ENCODE results near the gene OCSTAMP.
A peak's percentile ranks its signal among the peaks of the same experiment; 100 is the strongest.

OCSTAMP gene

GRCh38 chr20:46552460-46553420 is 2.3 kb upstream of the OCSTAMP start:
- DNase-seq: peak; percentile 27

- no peak for DNase-seq
Observed at GRCh38 chr20:46551522-46552381, 1.3 kb upstream of the OCSTAMP start.

DNA sequence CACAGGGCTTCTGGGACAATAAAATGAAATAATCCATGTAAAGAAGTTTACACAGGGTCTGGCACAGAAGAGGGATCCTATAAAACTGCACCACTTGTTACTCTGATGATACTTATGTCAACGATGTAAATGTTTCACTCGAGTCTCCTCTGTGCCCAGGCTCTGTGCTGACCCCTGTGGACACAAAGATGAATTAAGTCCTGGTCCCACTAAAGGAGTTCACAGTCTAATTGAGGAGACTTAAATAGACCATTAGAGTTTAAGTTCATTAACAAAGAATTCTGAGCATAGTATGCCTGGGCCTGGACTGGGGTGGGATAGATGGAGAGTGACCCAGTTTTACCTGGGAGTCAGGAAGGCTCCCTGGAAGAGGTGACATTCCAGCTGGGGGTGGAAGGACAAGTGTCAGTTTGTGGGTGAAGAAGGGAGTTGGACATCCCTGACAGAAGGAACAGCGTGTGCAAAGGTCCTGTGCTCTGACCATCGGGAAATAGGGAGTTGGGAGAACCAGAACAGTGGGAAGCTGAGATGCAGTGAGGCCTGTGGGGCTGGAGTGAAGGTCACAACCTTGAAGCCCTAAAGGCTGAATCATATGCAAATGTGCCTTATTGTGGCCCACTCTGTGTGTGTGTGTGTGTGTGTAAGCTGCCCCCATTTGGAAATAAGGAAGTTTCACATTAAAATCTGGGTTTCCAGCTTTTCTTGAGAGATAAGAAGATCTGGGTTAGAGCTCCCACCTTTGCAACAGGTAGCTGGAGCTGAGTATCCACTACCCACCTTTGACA is 1.1 kb downstream of the OCSTAMP start:
- no peak for DNase-seq

- no peak for DNase-seq
Observed at GRCh38 chr20:46548688-46549087, 1.8 kb downstream of the OCSTAMP start.

DNA sequence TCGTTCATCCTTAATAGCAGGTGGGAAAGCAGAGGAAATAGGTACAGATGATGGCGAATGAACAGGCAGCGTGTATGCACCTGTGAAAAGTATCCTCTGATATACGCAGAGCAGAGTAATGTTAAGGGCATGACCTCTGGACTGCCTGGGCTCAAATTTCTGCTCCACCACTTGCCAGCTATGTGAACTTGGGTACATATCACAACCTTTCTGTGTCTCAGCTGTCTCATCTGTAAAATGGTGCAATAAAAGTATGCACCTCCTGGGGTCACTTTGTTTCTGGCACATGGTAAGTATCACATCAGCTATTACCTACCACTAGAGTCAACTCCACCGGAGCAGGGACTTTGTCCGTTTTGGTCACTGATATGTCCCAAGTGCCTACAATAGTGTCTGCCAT is 2.5 kb downstream of the OCSTAMP start:
- no peak for DNase-seq

DNA sequence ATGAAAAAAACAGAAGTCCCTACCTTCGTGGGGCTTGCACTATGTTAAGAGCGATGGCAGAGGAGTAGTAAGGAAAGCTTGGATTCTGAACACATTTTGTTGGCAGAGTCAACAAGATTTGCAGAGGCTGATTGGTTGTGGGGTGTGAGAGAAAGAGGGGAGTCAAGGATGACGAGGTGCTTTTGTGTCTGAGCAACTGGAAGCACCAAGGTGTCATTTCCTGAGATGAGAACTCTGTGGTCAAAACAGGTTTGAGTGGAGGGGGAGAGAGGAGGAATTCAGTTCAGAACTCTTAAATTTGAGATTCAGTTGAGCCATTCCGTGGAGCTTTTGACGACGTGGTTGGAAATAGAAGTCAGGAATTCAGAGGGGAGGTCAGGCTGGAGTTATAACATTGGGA is 3.5 kb downstream of the OCSTAMP start:
- no peak for DNase-seq

DNA sequence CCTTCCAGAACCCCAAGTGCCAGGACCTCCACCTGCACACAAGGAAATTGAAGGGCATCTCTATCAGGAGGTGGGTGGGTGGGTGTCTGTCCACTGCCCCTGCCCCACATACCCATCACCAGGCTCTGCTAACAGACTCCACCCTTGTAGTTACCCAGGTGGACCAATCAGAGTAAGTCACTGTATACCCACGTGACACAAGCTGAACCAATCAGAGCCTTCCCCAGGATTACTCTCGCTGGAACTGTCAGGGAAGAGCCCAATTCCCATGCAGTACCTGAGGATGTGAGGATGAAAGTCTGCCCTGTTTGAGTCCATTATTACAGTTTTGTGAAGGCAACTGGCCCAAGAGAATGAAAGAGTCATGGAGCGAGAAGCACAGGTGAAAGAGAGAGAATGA is 4.2 kb downstream of the OCSTAMP start:
- no peak for DNase-seq

GRCh38 chr20:46545827-46546138 is 4.7 kb downstream of the OCSTAMP start:
- DNase-seq: no peak

GRCh38 chr20:46545077-46545826 is 5.2 kb downstream of the OCSTAMP start:
- DNase-seq: peak; percentile 31

GRCh38 chr20:46544576-46544975 is 5.9 kb downstream of the OCSTAMP start:
- no peak for DNase-seq

DNA sequence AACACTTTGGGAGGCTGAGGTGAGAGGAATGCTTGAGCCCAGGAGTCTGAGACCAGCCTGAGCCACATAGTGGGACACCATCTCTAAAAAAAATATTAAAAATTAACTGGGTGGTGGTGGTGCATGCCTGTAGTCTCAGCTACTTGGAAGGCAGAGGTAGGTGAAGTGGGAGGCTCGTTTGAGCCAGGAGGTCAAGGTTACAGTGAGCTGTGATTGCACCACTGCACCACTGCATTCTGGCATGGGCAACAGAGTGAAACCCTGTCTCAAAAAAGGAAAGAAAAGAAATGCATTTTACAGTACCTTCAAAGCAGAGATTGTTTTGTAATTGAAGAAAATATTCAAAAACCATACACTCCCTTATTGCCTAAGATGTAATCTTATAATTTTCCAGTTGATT is 6.5 kb downstream of the OCSTAMP start:
- DNase-seq: no peak

- no peak for DNase-seq
Observed at GRCh38 chr20:46543033-46543432, 7.4 kb downstream of the OCSTAMP start.

GRCh38 chr20:46541229-46541935 is 9.1 kb downstream of the OCSTAMP start:
- DNase-seq: no peak

DNA sequence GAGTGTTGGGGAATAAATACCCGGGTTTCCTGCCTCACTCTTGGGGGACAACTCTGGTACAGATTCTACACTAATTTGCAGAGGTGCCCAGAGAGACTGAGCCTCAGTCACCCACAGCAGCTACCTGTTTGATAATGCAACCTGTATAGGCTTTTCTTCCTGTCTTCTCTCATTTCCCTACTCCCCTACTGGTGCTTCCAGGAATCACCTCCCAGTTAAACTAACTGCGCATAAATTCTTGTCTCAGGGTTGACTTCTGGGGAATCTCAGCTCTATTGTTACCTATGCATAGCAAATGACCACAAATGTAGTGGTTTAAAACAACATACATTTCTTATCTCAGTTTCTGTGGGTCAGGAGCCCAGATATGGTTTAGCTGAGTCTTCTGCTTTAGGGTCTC is 11.3 kb downstream of the OCSTAMP start:
- DNase-seq: no peak

GRCh38 chr20:46530640-46531039 is 19.8 kb downstream of the OCSTAMP start:
- DNase-seq: no peak

DNA sequence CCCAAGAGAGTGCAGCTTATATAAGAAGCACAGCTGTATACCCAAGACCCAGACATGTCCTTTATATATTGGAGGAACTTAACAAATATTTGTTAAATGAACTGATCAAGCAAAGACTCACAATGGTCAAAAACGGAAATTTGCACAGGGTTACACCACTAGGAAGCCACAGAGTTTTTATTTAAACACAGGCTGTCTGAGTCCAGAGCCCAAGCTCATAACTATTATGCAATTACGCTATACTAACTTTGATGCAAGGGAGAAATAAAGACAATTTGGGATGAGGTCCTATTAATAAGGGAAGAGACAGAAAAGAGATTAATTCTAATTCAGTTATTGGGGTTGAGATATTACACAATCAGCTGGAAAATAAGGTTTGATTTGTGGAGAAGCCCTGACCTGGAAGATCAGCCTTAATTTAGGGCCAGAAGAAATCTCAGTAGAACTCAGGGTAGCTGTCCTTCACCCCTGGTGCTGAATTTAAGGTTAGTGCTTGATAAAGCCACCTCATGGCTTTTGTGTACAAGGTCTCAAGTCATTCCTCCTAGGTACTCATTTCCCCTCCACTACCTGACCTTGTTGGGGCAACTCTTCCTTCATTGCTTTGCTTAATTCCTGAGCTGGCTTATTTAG is 26.6 kb downstream of the OCSTAMP start:
- DNase-seq: no peak

DNA sequence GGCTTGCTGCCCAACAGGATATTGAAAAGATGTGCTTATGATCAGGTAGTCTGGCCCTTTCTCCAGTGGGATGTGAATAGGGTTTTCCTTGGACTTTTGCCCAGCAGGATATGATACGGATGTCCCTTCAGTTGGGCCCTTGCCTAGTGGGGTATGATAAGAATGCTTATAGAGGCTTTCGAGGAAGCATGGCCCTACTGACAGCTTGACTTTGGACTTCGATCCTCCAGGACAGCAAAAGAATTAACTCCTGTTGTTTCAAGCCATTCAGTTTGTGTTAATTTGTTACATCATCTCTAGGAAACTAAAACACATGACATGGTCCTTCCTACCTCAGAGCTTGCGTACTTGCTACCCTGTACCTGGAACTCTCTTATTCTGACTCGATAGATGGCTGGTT is 27.3 kb downstream of the OCSTAMP start:
- DNase-seq: no peak

GRCh38 chr20:46520976-46521579 is 29.4 kb downstream of the OCSTAMP start:
- peak; percentile 41 for DNase-seq

- DNase-seq: no peak
Observed at GRCh38 chr20:46520540-46520939, 29.9 kb downstream of the OCSTAMP start.

DNA sequence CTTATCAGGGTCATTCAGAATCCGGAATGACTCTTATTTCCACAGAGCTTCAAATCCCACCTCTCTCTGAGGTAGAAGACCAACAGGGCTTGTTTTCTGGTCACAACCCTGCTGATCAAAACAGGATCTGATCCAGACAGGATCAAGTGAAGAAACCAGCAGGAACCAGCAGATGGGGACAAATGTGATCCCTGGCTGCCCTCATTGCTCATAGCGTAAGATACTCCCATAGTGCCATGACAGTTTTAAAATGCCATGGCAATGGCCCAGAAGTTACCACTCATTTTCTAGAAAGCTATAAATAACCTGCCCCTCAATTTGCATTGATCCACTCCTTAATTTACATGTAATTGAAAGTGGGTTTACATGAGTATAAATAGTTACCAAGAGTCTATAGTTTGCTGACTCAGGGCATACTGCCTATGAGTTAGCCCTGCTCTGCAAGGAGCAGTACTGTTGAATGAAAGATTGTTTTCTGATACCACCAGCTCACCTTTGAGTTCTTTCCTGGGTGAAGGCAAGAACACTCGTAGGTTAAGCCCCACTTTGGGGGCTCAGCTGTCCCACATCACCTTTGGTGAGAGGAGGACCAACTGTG is 30.9 kb downstream of the OCSTAMP start:
- no peak for DNase-seq

Measured in activated gamma-delta T cell treated with Interleukin-2 at 50 U/mL for 16 hours (primary cell).